GM23338 (cell line): ENCODE data around the gene ALDH18A1. TPM values are rescaled to one million over a fixed set of nuclear protein-coding genes. Genes with fewer than 3 reads are reported as not detected.

Experiments used
- ATAC-seq: fragments of 200-7000 bp; cut with Tn5 transposase; 3 replicates; pipeline ENCODE4 v1.9.1; 2020
- DNase-seq: peaks from one replicate; pipeline ENCODE4 v3.0.0-alpha.2; 2015; ENCODE audit warnings: low spot score
- H2AFZ ChIP-seq: fragments of 200-600 bp; sonication (generic); 2 replicates; pipeline ENCODE4 v1.8.0; 2016; ENCODE audit warnings: antibody characterized with exemption, mild to moderate bottlenecking, moderate library complexity
- H3F3A ChIP-seq: fragments of 200-600 bp; sonication (generic); replicated peaks from 2 replicates; pipeline ENCODE4 v1.8.0; 2017; ENCODE audit warnings: antibody characterized with exemption, mixed run types, low read depth
- H3K27ac ChIP-seq: fragments of 200-600 bp; sonication (generic); 2 replicates; pipeline ENCODE4 v1.6.1; 2016; ENCODE audit warnings: low read depth
- H3K27me3 ChIP-seq: fragments of 200-600 bp; sonication (generic); 2 replicates; pipeline ENCODE4 v1.8.0; 2016; ENCODE audit warnings: mild to moderate bottlenecking, mixed run types, moderate library complexity; ENCODE audit not compliant: insufficient read depth
- H3K36me3 ChIP-seq: fragments of 200-600 bp; sonication (generic); 2 replicates; pipeline ENCODE4 v1.8.0; 2016; ENCODE audit warnings: mild to moderate bottlenecking; ENCODE audit not compliant: insufficient read depth
- H3K4me1 ChIP-seq: fragments of 200-600 bp; sonication (generic); 2 replicates; pipeline ENCODE4 v1.8.0; 2016; ENCODE audit warnings: mild to moderate bottlenecking, moderate library complexity; ENCODE audit not compliant: insufficient read depth
- H3K4me2 ChIP-seq: fragments of 200-600 bp; sonication (generic); 2 replicates; pipeline ENCODE4 v1.7.1; 2017; ENCODE audit warnings: mixed run types
- H3K4me3 ChIP-seq: fragments of 200-600 bp; sonication (generic); 2 replicates; pipeline ENCODE4 v1.6.1; 2016; ENCODE audit warnings: mixed run types
- H3K79me2 ChIP-seq: fragments of 200-600 bp; sonication (generic); replicated peaks from 2 replicates; pipeline ENCODE4 v1.8.0; 2017; ENCODE audit warnings: mild to moderate bottlenecking; ENCODE audit not compliant: insufficient read depth
- H3K9me2 ChIP-seq: fragments of 200-600 bp; sonication (generic); 2 replicates; pipeline ENCODE4 v1.8.0; 2017; ENCODE audit not compliant: insufficient read depth
- H4K20me1 ChIP-seq: fragments of 200-600 bp; sonication (generic); replicated peaks from 2 replicates; pipeline ENCODE4 v1.8.0; 2017; ENCODE audit warnings: mild to moderate bottlenecking; ENCODE audit not compliant: insufficient read depth
- H3K27ac Mint-ChIP-seq: 2 replicates; pipeline ENCODE4 v1.8.0; 2020; ENCODE audit warnings: inconsistent platforms, mild to moderate bottlenecking, moderate library complexity, mixed read lengths
- H3K27me3 Mint-ChIP-seq: 3 replicates; pipeline ENCODE4 v1.8.0; 2022; ENCODE audit warnings: low read depth, mild to moderate bottlenecking, moderate library complexity, mixed read lengths, inconsistent platforms; ENCODE audit not compliant: insufficient read depth, poor library complexity
- H3K36me3 Mint-ChIP-seq: 3 replicates; pipeline ENCODE4 v1.8.0; 2021; ENCODE audit warnings: low read depth, mild to moderate bottlenecking, inconsistent platforms, moderate library complexity, mixed read lengths
- H3K4me1 Mint-ChIP-seq: 3 replicates; pipeline ENCODE4 v1.8.0; 2020; ENCODE audit warnings: mild to moderate bottlenecking, inconsistent platforms, mixed read lengths
- H3K4me3 Mint-ChIP-seq: 3 replicates; pipeline ENCODE4 v1.8.0; 2021; ENCODE audit warnings: moderate library complexity, mild to moderate bottlenecking, inconsistent platforms, mixed read lengths
- H3K9me3 Mint-ChIP-seq: 3 replicates; pipeline ENCODE4 v1.8.0; 2020; ENCODE audit warnings: moderate library complexity, mild to moderate bottlenecking, inconsistent platforms, mixed read lengths
- CREB1 ChIP-seq: fragments of 250-450 bp; sonication (Bioruptor Pico); IDR thresholded peaks from 2 replicates; pipeline ENCODE4 v1.5.0; 2020; ENCODE audit warnings: low read depth, mild to moderate bottlenecking, moderate library complexity
- EZH2 ChIP-seq: fragments of 200-600 bp; sonication (generic); IDR thresholded peaks from one replicate; pipeline ENCODE4 v1.8.0; 2017; ENCODE audit warnings: antibody characterized with exemption, mild to moderate bottlenecking, low read depth; ENCODE audit not compliant: unreplicated experiment
- EZH2phosphoT487 ChIP-seq: fragments of 200-600 bp; sonication (generic); IDR thresholded peaks from one replicate; pipeline ENCODE4 v1.8.1; 2018; ENCODE audit warnings: antibody characterized with exemption; ENCODE audit not compliant: unreplicated experiment
- JUNB ChIP-seq: IDR thresholded peaks from one replicate; pipeline ENCODE4 v1.6.1; 2016; ENCODE audit warnings: antibody characterized with exemption; ENCODE audit not compliant: unreplicated experiment
- REST ChIP-seq: IDR thresholded peaks from one replicate; pipeline ENCODE4 v1.6.1; 2018; ENCODE audit warnings: antibody characterized with exemption; ENCODE audit not compliant: unreplicated experiment
- STAT1 ChIP-seq: IDR thresholded peaks from one replicate; pipeline ENCODE4 v1.6.1; 2016; ENCODE audit warnings: antibody characterized with exemption; ENCODE audit not compliant: unreplicated experiment
- ZNF114 ChIP-seq: fragments of 250-450 bp; sonication (Bioruptor Pico); IDR thresholded peaks from 2 replicates; pipeline ENCODE4 v1.5.0; 2020; ENCODE audit warnings: mild to moderate bottlenecking, moderate library complexity
- polyA plus RNA-seq: library from polyadenylated mRNA; unstranded; fragments of >200 nt; fragmentation: Nextera tagmentation; extraction: Ambion mirVana; gene quantifications from 2 replicates; pipeline ENCODE4 v1.2.1, GENCODE V29; 2016
- total RNA-seq: library from RNA; depleted of rRNA; stranded (reverse); fragments of >200 nt; shearing (Covaris generic); gene quantifications from 2 replicates; pipeline ENCODE4 v1.2.3, GENCODE V29; 2014
- TF ChIP-seq, protein P1 (sequence below): IDR thresholded peaks from 2 replicates; pipeline ENCODE4 v1.6.1; 2016; ENCODE audit warnings: antibody characterized with exemption
- TF ChIP-seq, protein P2 (sequence below), 2 experiments: fragments of 200-600 bp in 1 of 2; sonication (generic) in 1 of 2; conservative IDR thresholded peaks; 2 replicates each; pipeline versions ENCODE4 v1.5.1 to v1.6.1; 2016 to 2017; ENCODE audit warnings: antibody characterized with exemption in 2 of 2, low read depth in 2 of 2, mild to moderate bottlenecking in 2 of 2, moderate library complexity in 1 of 2

The ALDH18A1 gene
- total and polyA plus RNA-seq, 2 experiments from 2014 or later, result 35.1 to 117 TPM

- TF ChIP-seq, protein P1, sequence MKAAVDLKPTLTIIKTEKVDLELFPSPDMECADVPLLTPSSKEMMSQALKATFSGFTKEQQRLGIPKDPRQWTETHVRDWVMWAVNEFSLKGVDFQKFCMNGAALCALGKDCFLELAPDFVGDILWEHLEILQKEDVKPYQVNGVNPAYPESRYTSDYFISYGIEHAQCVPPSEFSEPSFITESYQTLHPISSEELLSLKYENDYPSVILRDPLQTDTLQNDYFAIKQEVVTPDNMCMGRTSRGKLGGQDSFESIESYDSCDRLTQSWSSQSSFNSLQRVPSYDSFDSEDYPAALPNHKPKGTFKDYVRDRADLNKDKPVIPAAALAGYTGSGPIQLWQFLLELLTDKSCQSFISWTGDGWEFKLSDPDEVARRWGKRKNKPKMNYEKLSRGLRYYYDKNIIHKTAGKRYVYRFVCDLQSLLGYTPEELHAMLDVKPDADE, result no peak
- TF ChIP-seq STAT1 (no peak), JUNB (no peak), EZH2 (no peak)
- TF ChIP-seq, protein P2, sequence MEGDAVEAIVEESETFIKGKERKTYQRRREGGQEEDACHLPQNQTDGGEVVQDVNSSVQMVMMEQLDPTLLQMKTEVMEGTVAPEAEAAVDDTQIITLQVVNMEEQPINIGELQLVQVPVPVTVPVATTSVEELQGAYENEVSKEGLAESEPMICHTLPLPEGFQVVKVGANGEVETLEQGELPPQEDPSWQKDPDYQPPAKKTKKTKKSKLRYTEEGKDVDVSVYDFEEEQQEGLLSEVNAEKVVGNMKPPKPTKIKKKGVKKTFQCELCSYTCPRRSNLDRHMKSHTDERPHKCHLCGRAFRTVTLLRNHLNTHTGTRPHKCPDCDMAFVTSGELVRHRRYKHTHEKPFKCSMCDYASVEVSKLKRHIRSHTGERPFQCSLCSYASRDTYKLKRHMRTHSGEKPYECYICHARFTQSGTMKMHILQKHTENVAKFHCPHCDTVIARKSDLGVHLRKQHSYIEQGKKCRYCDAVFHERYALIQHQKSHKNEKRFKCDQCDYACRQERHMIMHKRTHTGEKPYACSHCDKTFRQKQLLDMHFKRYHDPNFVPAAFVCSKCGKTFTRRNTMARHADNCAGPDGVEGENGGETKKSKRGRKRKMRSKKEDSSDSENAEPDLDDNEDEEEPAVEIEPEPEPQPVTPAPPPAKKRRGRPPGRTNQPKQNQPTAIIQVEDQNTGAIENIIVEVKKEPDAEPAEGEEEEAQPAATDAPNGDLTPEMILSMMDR (conservative IDR thresholded peaks at IDR 0.05; ENCODE audit: low read depth in 2 of 2), result no peak; a peak in 1 of 4 replicates
Observed at GRCh38 chr10:95688648-95689047, 32.1 kb upstream of the ALDH18A1 start (continued).

DNA sequence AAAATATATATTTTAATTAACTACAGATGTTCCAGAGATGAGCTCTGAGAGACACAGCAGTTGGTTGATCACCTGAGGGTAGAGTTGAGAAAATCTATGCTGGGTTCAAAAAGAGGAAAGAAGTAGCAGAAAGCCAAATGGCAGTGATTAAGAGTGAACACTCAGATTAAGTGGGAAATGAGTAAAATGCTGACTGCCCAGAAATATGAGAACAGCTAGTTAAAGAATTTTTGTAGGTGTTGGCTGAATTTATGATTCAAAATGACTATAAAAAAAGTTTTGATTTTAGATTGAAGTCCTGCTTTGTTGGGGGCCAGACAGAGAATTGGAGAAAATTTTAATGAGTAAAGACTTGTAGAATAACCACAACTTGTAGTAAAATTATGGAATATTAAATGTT is 27.5 kb upstream of the ALDH18A1 start:
- H3K4me1 ChIP-seq, result no peaks in the 10 kb centered on the region
- no peak overlapping the region for H3K27ac ChIP-seq
- DNase-seq, result no peak
- Mint-ChIP-seq H3K27me3 (no peaks in the 10 kb centered on the region), H3K9me3 (no peaks in the 10 kb centered on the region), H3K4me3 (no peak overlapping the region), H3K36me3 (peaks cover 73% of the 10 kb centered on the region), H3K27ac (no peak overlapping the region), H3K4me1 (no peaks in the 10 kb centered on the region)
- no peak overlapping the region for H3K4me3 ChIP-seq
- ATAC-seq, result no peak
- no peaks in the 10 kb centered on the region for H3K79me2 ChIP-seq
- H3K27me3 ChIP-seq, result no peaks in the 10 kb centered on the region
- no peaks in the 10 kb centered on the region for H3F3A ChIP-seq
- H3K9me2 ChIP-seq, result no peaks in the 10 kb centered on the region
- H3K4me2 ChIP-seq, result no peak overlapping the region
- H2AFZ ChIP-seq, result no peak overlapping the region
- 0 out of 2 replicates have a peak, but pooled peaks cover 4% of the 10 kb centered on the region for H4K20me1 ChIP-seq
- peaks cover 60% of the 10 kb centered on the region for H3K36me3 ChIP-seq
- TF ChIP-seq, protein P2 (conservative IDR thresholded peaks at IDR 0.05; ENCODE audit: low read depth in 2 of 2), result no peak
- TF ChIP-seq EZH2phosphoT487 (no peak), ZNF114 (CRISPR knock-in tag) (no peak), STAT1 (no peak), CREB1 (CRISPR knock-in tag) (no peak), REST (no peak), EZH2 (no peak)
- TF ChIP-seq, protein P1, result no peak
